Heart left ventricle (tissue), 13 donors: ENCODE results near the gene SIAH3.

Experiments
- POLR2A ChIP-seq, 2 donors: fragments of 450-650 bp; IDR thresholded peaks; one replicate each; pipeline ENCODE4 v1.6.1; 2017; ENCODE audit warnings: antibody characterized with exemption in 2 of 2, mild to moderate bottlenecking in 2 of 2, moderate library complexity in 2 of 2
- TF ChIP-seq, protein P1 (sequence below), 12 donors: fragments of 200-600 bp; sonication (generic) in 4 of 12; IDR thresholded peaks; one replicate each; pipeline versions ENCODE4 v1.5.0 to v1.8.0; 2018 to 2022; ENCODE audit warnings: antibody characterized with exemption in 12 of 12, mild to moderate bottlenecking in 5 of 12
- donor health status: ischemic (EF 13 %, LVEDD 7.1; RV severe dilation, severe dysfunction).
- donor health status: DM: no; HTN: yes; CAD: no.
- donor health status: DM: no; HTN: no; CAD: no.
- donor health status: ischemic (EF 25% LVEDD 6.9; RV normal size, moderate dysfunction).
- donor health status: ischemic (EF 25% LVEDD 5.7; RV mildly dilated, moderate dysfunction).
- donor health status: ischemic (EF 35%, LVEDD 5.7; RV mildly dilated, moderate dysfunction).
- donor health status: nonischemic (EF 11% LVEDD 7.7; RV severe dilation, severe dysfunction).
- donor health status: DM: yes; HTN: yes; CAD: no.
- donor health status: PGD.
- donor health status: ischemic (EF 29% LVEDD 5.4; RV normal size, mild dysfunction).
- donor health status: nonischemic (EF 23%, LVEDD 6.1; RV moderate dilation, normal function).

GRCh38 chr13:45798851-45799250 lies 52.7 kb downstream of the SIAH3 start:
- TF ChIP-seq, protein P1, sequence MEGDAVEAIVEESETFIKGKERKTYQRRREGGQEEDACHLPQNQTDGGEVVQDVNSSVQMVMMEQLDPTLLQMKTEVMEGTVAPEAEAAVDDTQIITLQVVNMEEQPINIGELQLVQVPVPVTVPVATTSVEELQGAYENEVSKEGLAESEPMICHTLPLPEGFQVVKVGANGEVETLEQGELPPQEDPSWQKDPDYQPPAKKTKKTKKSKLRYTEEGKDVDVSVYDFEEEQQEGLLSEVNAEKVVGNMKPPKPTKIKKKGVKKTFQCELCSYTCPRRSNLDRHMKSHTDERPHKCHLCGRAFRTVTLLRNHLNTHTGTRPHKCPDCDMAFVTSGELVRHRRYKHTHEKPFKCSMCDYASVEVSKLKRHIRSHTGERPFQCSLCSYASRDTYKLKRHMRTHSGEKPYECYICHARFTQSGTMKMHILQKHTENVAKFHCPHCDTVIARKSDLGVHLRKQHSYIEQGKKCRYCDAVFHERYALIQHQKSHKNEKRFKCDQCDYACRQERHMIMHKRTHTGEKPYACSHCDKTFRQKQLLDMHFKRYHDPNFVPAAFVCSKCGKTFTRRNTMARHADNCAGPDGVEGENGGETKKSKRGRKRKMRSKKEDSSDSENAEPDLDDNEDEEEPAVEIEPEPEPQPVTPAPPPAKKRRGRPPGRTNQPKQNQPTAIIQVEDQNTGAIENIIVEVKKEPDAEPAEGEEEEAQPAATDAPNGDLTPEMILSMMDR (IDR thresholded peaks at IDR 0.05), result no peak
- no peak for TF ChIP-seq POLR2A (IDR thresholded peaks at IDR 0.05)
